Body of pancreas (tissue), 4 donors: ENCODE measurements around the gene MRFAP1L1. TPM values are rescaled to one million over a fixed set of nuclear protein-coding genes. Genes with fewer than 3 reads are reported as not detected.

Experiments
- ATAC-seq: fragments of 150-250 bp; one replicate; pipeline ENCODE4 v1.9.1; 2016
- DNase-seq, 4 donors: peaks; one replicate each; pipeline ENCODE4 v3.0.0-alpha.2; 2019
- H3K27ac ChIP-seq, 4 donors: fragments of 200-600 bp; sonication (generic); 1 replicate in 3 of 4; 2 replicates in 1 of 4; pipeline versions ENCODE4 v1.5.1 to v1.6.1; 2016 to 2019; ENCODE audit warnings: mild to moderate bottlenecking in 1 of 4, mixed read lengths in 1 of 4, moderate library complexity in 1 of 4
- H3K27me3 ChIP-seq, 2 donors: fragments of 200-600 bp; sonication (generic); one replicate each; pipeline ENCODE4 v1.6.0; 2016; ENCODE audit warnings: mild to moderate bottlenecking in 1 of 2
- H3K36me3 ChIP-seq, 2 donors: fragments of 200-600 bp; sonication (generic); replicated peaks in 1 of 2; 2 replicates each; pipeline ENCODE4 v1.5.1; 2016; ENCODE audit warnings: low read depth in 2 of 2; ENCODE audit not compliant: insufficient read depth in 1 of 2
- H3K4me1 ChIP-seq: fragments of 200-600 bp; sonication (generic); one replicate; pipeline ENCODE4 v1.6.0; 2016
- H3K4me3 ChIP-seq, 2 donors: fragments of 200-600 bp; sonication (generic); 1 replicate in 1 of 2; 2 replicates in 1 of 2; pipeline ENCODE4 v1.5.1; 2016 to 2019
- H3K9me3 ChIP-seq, 3 donors: fragments of 200-600 bp; sonication (generic); 1 replicate in 2 of 3; 2 replicates in 1 of 3; pipeline ENCODE4 v1.5.1; 2016
- CTCF ChIP-seq, 7 experiments: fragments of 450-650 bp in 4 of 7; fragments of 200-600 bp in 3 of 7; sonication (generic) in 3 of 7; IDR thresholded peaks; one replicate each; pipeline ENCODE4 v1.5.1; 2016 to 2019; ENCODE audit warnings: antibody characterized with exemption in 7 of 7
- POLR2A ChIP-seq, 3 donors: fragments of 450-650 bp; IDR thresholded peaks; one replicate each; pipeline ENCODE4 v1.6.1; 2016; ENCODE audit warnings: antibody characterized with exemption in 3 of 3, mild to moderate bottlenecking in 2 of 3
- WGBS, 2 donors: methylation state at CpG; one replicate each; pipeline ENCODE4 v1.1.5; 2017; 5-methylcytosine and 5-hydroxymethylcytosine counted together
- intact Hi-C: fragments of 100-400 bp; cut with DNase I; formaldehyde crosslinking; loops from one replicate; pipeline ENCODE4 v1.15.1; 2023
- total RNA-seq, 2 donors: library from RNA; depleted of rRNA; stranded (reverse); fragments of >200 nt; gene quantifications; one replicate each; pipeline ENCODE4 v1.1.0, GENCODE V29; 2016

Gene MRFAP1L1
- total RNA-seq, 2 donors from 2014 or later: 34.3 to 44.1 TPM

GRCh38 chr4:6702761-6703160 is 6.9 kb downstream of the MRFAP1L1 start:
- H3K9me3 ChIP-seq: no peaks in the 10 kb centered on the region
- no peaks in the 10 kb centered on the region for H3K27me3 ChIP-seq
- peaks cover 31% of the 10 kb centered on the region for H3K4me1 ChIP-seq
- intact Hi-C loops: no loop called here
- no peak overlapping the region for H3K4me3 ChIP-seq
- H3K27ac ChIP-seq: no peak overlapping the region
- TF ChIP-seq POLR2A (IDR thresholded peaks at IDR 0.05) (no peak), CTCF (IDR thresholded peaks at IDR 0.05) (no peak)
- ATAC-seq (no peak), DNase-seq (no peak)
- H3K36me3 ChIP-seq: no peaks in the 10 kb centered on the region
- WGBS, 2 donors: 0% methylated on average over 1 of the region's 1 CpG

GRCh38 chr4:6701371-6701770 is 8.3 kb downstream of the MRFAP1L1 start:
- Histone ChIP-seq H3K27me3 (no peaks in the 10 kb centered on the region), H3K4me1 (peaks cover 17% of the 10 kb centered on the region), H3K9me3 (no peaks in the 10 kb centered on the region), H3K27ac (no peak overlapping the region), H3K4me3 (no peak overlapping the region), H3K36me3 (no peaks in the 10 kb centered on the region)
- ATAC-seq: no peak
- 85 to 89% methylated on average over 13 of the region's 13 CpGs for WGBS, 2 donors
- no peak for DNase-seq
- TF ChIP-seq CTCF (IDR thresholded peaks at IDR 0.05) (no peak), POLR2A (IDR thresholded peaks at IDR 0.05) (no peak)
- intact Hi-C loops: no loop called here

- WGBS, 2 donors: 96 to 100% methylated on average over 1 of the region's 1 CpG
- Histone ChIP-seq H3K4me1 (peaks cover 14% of the 10 kb centered on the region), H3K27me3 (no peaks in the 10 kb centered on the region), H3K4me3 (no peak overlapping the region), H3K36me3 (no peaks in the 10 kb centered on the region), H3K27ac (no peak overlapping the region), H3K9me3 (no peaks in the 10 kb centered on the region)
- ATAC-seq (no peak), DNase-seq (no peak)
- intact Hi-C loops: no loop called here
- TF ChIP-seq POLR2A (IDR thresholded peaks at IDR 0.05): no peak
- no peak for TF ChIP-seq CTCF (IDR thresholded peaks at IDR 0.05)
Observed at GRCh38 chr4:6699903-6700302, 9.8 kb downstream of the MRFAP1L1 start.

GRCh38 chr4:6699388-6699787 is 10.3 kb downstream of the MRFAP1L1 start:
- 71 to 93% methylated on average over 5 of the region's 5 CpGs for WGBS, 2 donors
- TF ChIP-seq POLR2A (IDR thresholded peaks at IDR 0.05) (no peak), CTCF (IDR thresholded peaks at IDR 0.05) (no peak)
- Histone ChIP-seq H3K9me3 (no peaks in the 10 kb centered on the region), H3K27ac (no peak overlapping the region), H3K27me3 (no peaks in the 10 kb centered on the region), H3K4me1 (peaks cover 14% of the 10 kb centered on the region), H3K36me3 (no peaks in the 10 kb centered on the region), H3K4me3 (no peak overlapping the region)
- intact Hi-C loops: no loop called here
- DNase-seq (no peak), ATAC-seq (no peak)

- H3K4me1 ChIP-seq: peaks cover 9% of the 10 kb centered on the region
- DNase-seq (no peak), ATAC-seq (no peak)
- WGBS, 2 donors: 91 to 94% methylated on average over 6 of the region's 6 CpGs
- no peaks in the 10 kb centered on the region for H3K36me3 ChIP-seq
- H3K9me3 ChIP-seq: no peaks in the 10 kb centered on the region
- H3K4me3 ChIP-seq: no peak overlapping the region
- no peak overlapping the region for H3K27ac ChIP-seq
- H3K27me3 ChIP-seq: no peaks in the 10 kb centered on the region
- no peak for TF ChIP-seq POLR2A (IDR thresholded peaks at IDR 0.05)
- no peak for TF ChIP-seq CTCF (IDR thresholded peaks at IDR 0.05)
- intact Hi-C loops: no loop called here
Observed at GRCh38 chr4:6697131-6697530, 12.5 kb downstream of the MRFAP1L1 start.
